SU-DHL-6 (cell line): ENCODE results near the gene MOB3A.

ENCODE experiments used
- H2AFZ ChIP-seq: fragments of 200-600 bp; sonication (generic); 2 replicates; pipeline ENCODE4 v1.6.1; 2014; ENCODE audit warnings: low read depth, mild to moderate bottlenecking, moderate library complexity, mixed read lengths, antibody characterized with exemption, low read length; ENCODE audit not compliant: severe bottlenecking
- H3F3A ChIP-seq: fragments of 200-600 bp; shearing (Covaris generic); 2 replicates; pipeline ENCODE4 v1.6.0; 2016; ENCODE audit warnings: antibody characterized with exemption, mild to moderate bottlenecking; ENCODE audit not compliant: insufficient read depth
- H3K27ac ChIP-seq: fragments of 200-600 bp; sonication (generic); 2 replicates; pipeline ENCODE4 v1.5.1; 2016; ENCODE audit warnings: low read depth, mild to moderate bottlenecking, low read length, moderate library complexity, mixed read lengths
- H3K27me3 ChIP-seq: fragments of 200-600 bp; sonication (generic), shearing (Covaris generic); 2 replicates; pipeline ENCODE4 v1.6.0; 2014; ENCODE audit warnings: mild to moderate bottlenecking, low read length
- H3K36me3 ChIP-seq: fragments of 200-600 bp; sonication (generic); 2 replicates; pipeline ENCODE4 v1.6.1; 2014; ENCODE audit warnings: mild to moderate bottlenecking, low read length, mixed read lengths
- H3K4me2 ChIP-seq: fragments of 300-600, 200-600 bp; shearing (Covaris generic), sonication (generic); 2 replicates; pipeline ENCODE4 v1.6.0; 2014; ENCODE audit warnings: low read length, low read depth, mild to moderate bottlenecking; ENCODE audit not compliant: poor library complexity, severe bottlenecking
- H3K4me3 ChIP-seq: fragments of 200-600 bp; sonication (generic); 2 replicates; pipeline ENCODE4 v1.5.1; 2014; ENCODE audit warnings: antibody characterized with exemption, low read length, mild to moderate bottlenecking, mixed read lengths; ENCODE audit not compliant: insufficient read depth, poor library complexity, severe bottlenecking
- H3K79me2 ChIP-seq: fragments of 200-600 bp; sonication (generic); 2 replicates; pipeline ENCODE4 v1.6.1; 2014; ENCODE audit warnings: mild to moderate bottlenecking, low read length, moderate library complexity; ENCODE audit not compliant: insufficient read depth
- H3K9ac ChIP-seq: fragments of 200-600 bp; sonication (generic); 2 replicates; pipeline ENCODE4 v1.7.0; 2014; ENCODE audit warnings: mild to moderate bottlenecking, low read length
- H3K9me2 ChIP-seq: fragments of 200-600 bp; sonication (generic); replicated peaks from 2 replicates; pipeline ENCODE4 v1.6.1; 2014; ENCODE audit warnings: low read length; ENCODE audit not compliant: insufficient read depth
- H3K9me3 ChIP-seq: fragments of 200-600 bp; sonication (generic); 2 replicates; pipeline ENCODE4 v1.6.1; 2014; ENCODE audit warnings: low read length, mixed read lengths; ENCODE audit not compliant: insufficient read depth
- H4K20me1 ChIP-seq: fragments of 200-600 bp; sonication (generic); 2 replicates; pipeline ENCODE4 v1.6.1; 2014; ENCODE audit warnings: low read depth, mild to moderate bottlenecking, antibody characterized with exemption, low read length, moderate library complexity, mixed read lengths
- CTCF ChIP-seq: fragments of 200-600 bp; sonication (generic); IDR thresholded peaks from one replicate; pipeline ENCODE4 v1.5.1; 2017; ENCODE audit warnings: antibody characterized with exemption, mild to moderate bottlenecking, low read length, moderate library complexity; ENCODE audit not compliant: insufficient read depth, poor library complexity, severe bottlenecking
- EZH2phosphoT487 ChIP-seq: fragments of 200-600 bp; sonication (generic), shearing (Covaris generic); conservative IDR thresholded peaks from 2 replicates; pipeline ENCODE4 v1.6.1; 2018; ENCODE audit warnings: mild to moderate bottlenecking, antibody characterized with exemption, low read length, moderate library complexity, mixed read lengths

The MOB3A gene

GRCh38 chr19:2112516-2113320 lies 16.6 kb upstream of the MOB3A start:
- TF ChIP-seq EZH2phosphoT487 (no peak), CTCF (no peak)
- H3K9me2 ChIP-seq = no peaks in the 10 kb centered on the region
- no peaks in the 10 kb centered on the region for H3K79me2 ChIP-seq
- H3K4me3 ChIP-seq = no peak overlapping the region
- H3K9me3 ChIP-seq = no peaks in the 10 kb centered on the region
- no peak overlapping the region for H3K9ac ChIP-seq
- H3K36me3 ChIP-seq = no peaks in the 10 kb centered on the region
- H3K4me2 ChIP-seq = no peak overlapping the region
- no peaks in the 10 kb centered on the region for H4K20me1 ChIP-seq
- H3K27me3 ChIP-seq = no peaks in the 10 kb centered on the region
- H3F3A ChIP-seq = no peaks in the 10 kb centered on the region
- no peak overlapping the region for H3K27ac ChIP-seq
- no peak overlapping the region for H2AFZ ChIP-seq

GRCh38 chr19:2111886-2112285 lies 15.8 kb upstream of the MOB3A start:
- Histone ChIP-seq H3K4me3 (no peak overlapping the region), H3K27ac (no peak overlapping the region), H3K9me3 (no peaks in the 10 kb centered on the region), H3K27me3 (no peaks in the 10 kb centered on the region), H4K20me1 (no peaks in the 10 kb centered on the region), H3K4me2 (no peak overlapping the region), H3K36me3 (no peaks in the 10 kb centered on the region), H3K9ac (no peak overlapping the region), H3K9me2 (no peaks in the 10 kb centered on the region), H3F3A (no peaks in the 10 kb centered on the region), H2AFZ (no peak overlapping the region), H3K79me2 (no peaks in the 10 kb centered on the region)
- TF ChIP-seq CTCF = no peak

GRCh38 chr19:2111425-2111824 lies 15.3 kb upstream of the MOB3A start:
- no peaks in the 10 kb centered on the region for H3K79me2 ChIP-seq
- no peak overlapping the region for H2AFZ ChIP-seq
- TF ChIP-seq CTCF (no peak), EZH2phosphoT487 (no peak)
- H3K27ac ChIP-seq = no peak overlapping the region
- 0 out of 2 replicates have a peak, but pooled peaks cover 3% of the 10 kb centered on the region for H3K36me3 ChIP-seq
- no peaks in the 10 kb centered on the region for H4K20me1 ChIP-seq
- no peaks in the 10 kb centered on the region for H3K9me3 ChIP-seq
- no peak overlapping the region for H3K9ac ChIP-seq
- H3K9me2 ChIP-seq = no peaks in the 10 kb centered on the region
- no peaks in the 10 kb centered on the region for H3K27me3 ChIP-seq
- H3K4me2 ChIP-seq = no peak overlapping the region
- H3F3A ChIP-seq = no peaks in the 10 kb centered on the region
- H3K4me3 ChIP-seq = no peak overlapping the region
